ENCODE measurements around the gene ZFPM1.

DNA sequence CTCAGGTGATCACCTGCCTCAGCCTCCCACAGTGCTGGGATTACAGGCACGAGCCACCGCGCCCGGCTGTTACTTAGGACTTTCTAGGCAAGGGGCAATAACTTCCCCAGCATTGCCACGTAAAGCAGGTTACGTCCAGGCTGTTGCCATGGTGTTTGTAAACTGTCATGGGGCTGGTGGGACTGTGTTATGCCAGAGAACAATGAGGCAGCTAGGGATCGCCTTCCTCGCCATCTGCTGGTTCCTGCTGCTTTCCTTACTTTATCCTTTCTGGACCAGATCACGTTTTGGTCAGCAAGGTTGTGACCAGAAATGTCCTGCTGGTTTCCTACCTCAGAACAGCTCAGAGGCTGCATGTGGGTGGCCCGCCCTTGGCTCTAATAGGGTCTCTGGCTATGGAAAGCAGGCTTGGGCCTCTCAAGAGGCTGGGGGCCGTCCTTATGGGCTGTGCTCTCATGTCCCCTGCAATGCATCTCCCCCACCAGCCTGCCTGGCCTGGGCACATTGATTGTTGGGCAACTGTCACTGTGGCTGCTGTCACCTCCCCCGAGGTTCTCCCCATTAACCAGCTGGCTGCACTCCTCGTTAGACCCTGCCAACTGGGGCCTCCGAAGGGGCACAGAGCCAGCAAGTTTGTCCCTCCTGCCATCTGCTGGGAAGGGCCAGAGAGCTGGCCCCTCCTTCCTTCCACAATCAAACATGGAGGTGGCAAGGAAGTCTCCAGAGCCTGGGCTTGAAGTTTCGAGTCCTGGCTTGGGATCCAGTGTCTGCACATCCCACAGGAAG, 88.9 kb downstream of the ZFPM1 start:
- TF ChIP-seq, protein P1, sequence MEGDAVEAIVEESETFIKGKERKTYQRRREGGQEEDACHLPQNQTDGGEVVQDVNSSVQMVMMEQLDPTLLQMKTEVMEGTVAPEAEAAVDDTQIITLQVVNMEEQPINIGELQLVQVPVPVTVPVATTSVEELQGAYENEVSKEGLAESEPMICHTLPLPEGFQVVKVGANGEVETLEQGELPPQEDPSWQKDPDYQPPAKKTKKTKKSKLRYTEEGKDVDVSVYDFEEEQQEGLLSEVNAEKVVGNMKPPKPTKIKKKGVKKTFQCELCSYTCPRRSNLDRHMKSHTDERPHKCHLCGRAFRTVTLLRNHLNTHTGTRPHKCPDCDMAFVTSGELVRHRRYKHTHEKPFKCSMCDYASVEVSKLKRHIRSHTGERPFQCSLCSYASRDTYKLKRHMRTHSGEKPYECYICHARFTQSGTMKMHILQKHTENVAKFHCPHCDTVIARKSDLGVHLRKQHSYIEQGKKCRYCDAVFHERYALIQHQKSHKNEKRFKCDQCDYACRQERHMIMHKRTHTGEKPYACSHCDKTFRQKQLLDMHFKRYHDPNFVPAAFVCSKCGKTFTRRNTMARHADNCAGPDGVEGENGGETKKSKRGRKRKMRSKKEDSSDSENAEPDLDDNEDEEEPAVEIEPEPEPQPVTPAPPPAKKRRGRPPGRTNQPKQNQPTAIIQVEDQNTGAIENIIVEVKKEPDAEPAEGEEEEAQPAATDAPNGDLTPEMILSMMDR (IDR thresholded peaks at IDR 0.05; ENCODE audit: insufficient read depth, low read length), result no peak
- TF ChIP-seq, protein P2, sequence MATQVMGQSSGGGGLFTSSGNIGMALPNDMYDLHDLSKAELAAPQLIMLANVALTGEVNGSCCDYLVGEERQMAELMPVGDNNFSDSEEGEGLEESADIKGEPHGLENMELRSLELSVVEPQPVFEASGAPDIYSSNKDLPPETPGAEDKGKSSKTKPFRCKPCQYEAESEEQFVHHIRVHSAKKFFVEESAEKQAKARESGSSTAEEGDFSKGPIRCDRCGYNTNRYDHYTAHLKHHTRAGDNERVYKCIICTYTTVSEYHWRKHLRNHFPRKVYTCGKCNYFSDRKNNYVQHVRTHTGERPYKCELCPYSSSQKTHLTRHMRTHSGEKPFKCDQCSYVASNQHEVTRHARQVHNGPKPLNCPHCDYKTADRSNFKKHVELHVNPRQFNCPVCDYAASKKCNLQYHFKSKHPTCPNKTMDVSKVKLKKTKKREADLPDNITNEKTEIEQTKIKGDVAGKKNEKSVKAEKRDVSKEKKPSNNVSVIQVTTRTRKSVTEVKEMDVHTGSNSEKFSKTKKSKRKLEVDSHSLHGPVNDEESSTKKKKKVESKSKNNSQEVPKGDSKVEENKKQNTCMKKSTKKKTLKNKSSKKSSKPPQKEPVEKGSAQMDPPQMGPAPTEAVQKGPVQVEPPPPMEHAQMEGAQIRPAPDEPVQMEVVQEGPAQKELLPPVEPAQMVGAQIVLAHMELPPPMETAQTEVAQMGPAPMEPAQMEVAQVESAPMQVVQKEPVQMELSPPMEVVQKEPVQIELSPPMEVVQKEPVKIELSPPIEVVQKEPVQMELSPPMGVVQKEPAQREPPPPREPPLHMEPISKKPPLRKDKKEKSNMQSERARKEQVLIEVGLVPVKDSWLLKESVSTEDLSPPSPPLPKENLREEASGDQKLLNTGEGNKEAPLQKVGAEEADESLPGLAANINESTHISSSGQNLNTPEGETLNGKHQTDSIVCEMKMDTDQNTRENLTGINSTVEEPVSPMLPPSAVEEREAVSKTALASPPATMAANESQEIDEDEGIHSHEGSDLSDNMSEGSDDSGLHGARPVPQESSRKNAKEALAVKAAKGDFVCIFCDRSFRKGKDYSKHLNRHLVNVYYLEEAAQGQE (IDR thresholded peaks at IDR 0.05; ENCODE audit: insufficient replicate concordance, low read depth), result no peak
- no peak for TF ChIP-seq POLR2AphosphoS5 (IDR thresholded peaks at IDR 0.05; ENCODE audit: low read depth)
- TF ChIP-seq GABPA (IDR thresholded peaks at IDR 0.05; ENCODE audit: low read depth), result no peak
- TF ChIP-seq SPI1 (IDR thresholded peaks at IDR 0.05; ENCODE audit: borderline replicate concordance, low read depth), result no peak

All from HL-60 (cell line).